Stomach (tissue), 4 donors: ENCODE data around the gene CYREN.

Experiments
- EP300 ChIP-seq: sonication (generic); formaldehyde crosslinking; IDR thresholded peaks from one replicate; pipeline ENCODE4 v1.6.1; 2017; ENCODE audit warnings: antibody characterized with exemption
- POLR2A ChIP-seq, 4 donors: fragments of 450-650 bp; IDR thresholded peaks; one replicate each; pipeline ENCODE4 v1.6.1; 2016; ENCODE audit warnings: antibody characterized with exemption in 4 of 4, control low read depth in 2 of 4, mild to moderate bottlenecking in 1 of 4, moderate library complexity in 1 of 4
- POLR2AphosphoS5 ChIP-seq, 3 donors: sonication (generic); formaldehyde crosslinking; IDR thresholded peaks; one replicate each; pipeline ENCODE4 v1.6.1; 2016; ENCODE audit warnings: antibody characterized with exemption in 3 of 3
- TF ChIP-seq, protein P1 (sequence below), 7 experiments: fragments of 450-650 bp in 4 of 7; fragments of 200-600 bp in 3 of 7; sonication (generic) in 3 of 7; IDR thresholded peaks; one replicate each; pipeline ENCODE4 v1.5.1; 2016 to 2019; ENCODE audit warnings: antibody characterized with exemption in 7 of 7, control low read depth in 2 of 7, mild to moderate bottlenecking in 1 of 7

DNA sequence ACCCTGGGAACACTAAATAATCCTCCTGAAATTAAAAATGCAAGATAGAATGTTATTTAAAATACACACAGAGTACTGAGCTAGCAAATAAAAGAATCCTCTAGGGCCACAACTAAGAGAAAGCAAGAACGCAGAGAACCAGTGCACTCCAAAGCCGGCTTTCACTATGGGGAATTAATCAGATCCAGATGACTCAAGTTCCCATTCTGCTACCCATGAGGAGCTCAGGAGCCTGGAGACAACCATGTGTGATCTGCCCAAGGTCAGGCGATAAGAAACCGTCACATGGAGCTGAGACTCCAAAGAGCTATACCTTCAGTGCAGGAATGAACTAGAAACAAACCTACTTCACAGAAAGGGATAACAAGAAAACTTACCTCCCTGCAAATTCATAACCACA is 19.5 kb upstream of the CYREN start:
- TF ChIP-seq, protein P1, sequence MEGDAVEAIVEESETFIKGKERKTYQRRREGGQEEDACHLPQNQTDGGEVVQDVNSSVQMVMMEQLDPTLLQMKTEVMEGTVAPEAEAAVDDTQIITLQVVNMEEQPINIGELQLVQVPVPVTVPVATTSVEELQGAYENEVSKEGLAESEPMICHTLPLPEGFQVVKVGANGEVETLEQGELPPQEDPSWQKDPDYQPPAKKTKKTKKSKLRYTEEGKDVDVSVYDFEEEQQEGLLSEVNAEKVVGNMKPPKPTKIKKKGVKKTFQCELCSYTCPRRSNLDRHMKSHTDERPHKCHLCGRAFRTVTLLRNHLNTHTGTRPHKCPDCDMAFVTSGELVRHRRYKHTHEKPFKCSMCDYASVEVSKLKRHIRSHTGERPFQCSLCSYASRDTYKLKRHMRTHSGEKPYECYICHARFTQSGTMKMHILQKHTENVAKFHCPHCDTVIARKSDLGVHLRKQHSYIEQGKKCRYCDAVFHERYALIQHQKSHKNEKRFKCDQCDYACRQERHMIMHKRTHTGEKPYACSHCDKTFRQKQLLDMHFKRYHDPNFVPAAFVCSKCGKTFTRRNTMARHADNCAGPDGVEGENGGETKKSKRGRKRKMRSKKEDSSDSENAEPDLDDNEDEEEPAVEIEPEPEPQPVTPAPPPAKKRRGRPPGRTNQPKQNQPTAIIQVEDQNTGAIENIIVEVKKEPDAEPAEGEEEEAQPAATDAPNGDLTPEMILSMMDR (IDR thresholded peaks at IDR 0.05): no peak
- TF ChIP-seq POLR2A (IDR thresholded peaks at IDR 0.05) (no peak), EP300 (no peak), POLR2AphosphoS5 (IDR thresholded peaks at IDR 0.05) (no peak)
